Left lung (tissue), 10 donors: ENCODE data around the gene MXRA5. TPM values are rescaled to one million over a fixed set of nuclear protein-coding genes. Genes with fewer than 3 reads are reported as not detected.
"Not testable (repeated sequence)": the region's sequence is repeated elsewhere in the genome, so short reads cannot be mapped to it uniquely, and the experiment has no call there.

Experiments used
- ATAC-seq: fragments of 200-7000 bp; cut with Tn5 transposase; one replicate; pipeline ENCODE4 v1.9.1; 2020; ENCODE audit warnings: moderate library complexity
- DNase-seq, 4 donors: peaks; one replicate each; pipeline ENCODE4 v3.0.0-alpha.2; 2013 to 2020
- H3K27ac ChIP-seq, 2 donors: fragments of 200-600 bp; sonication (generic) in 1 of 2; one replicate each; pipeline versions ENCODE4 v1.5.0 to v1.8.0; 2020 to 2021
- H3K27me3 ChIP-seq, 2 donors: fragments of 200-600 bp; sonication (generic) in 1 of 2; one replicate each; pipeline versions ENCODE4 v1.5.0 to v1.8.0; 2020 to 2021
- H3K36me3 ChIP-seq, 2 donors: fragments of 200-600 bp; sonication (generic) in 1 of 2; one replicate each; pipeline versions ENCODE4 v1.5.0 to v1.8.0; 2020 to 2021
- H3K4me1 ChIP-seq, 2 donors: fragments of 200-600 bp; one replicate each; pipeline ENCODE4 v1.8.0; 2021
- H3K4me3 ChIP-seq, 2 donors: fragments of 200-600 bp; sonication (generic) in 1 of 2; one replicate each; pipeline versions ENCODE4 v1.5.0 to v1.8.0; 2020 to 2021; ENCODE audit warnings: mild to moderate bottlenecking in 1 of 2
- H3K9me3 ChIP-seq, 2 donors: fragments of 200-600 bp; sonication (generic) in 1 of 2; one replicate each; pipeline versions ENCODE4 v1.5.0 to v1.8.0; 2020 to 2021
- CTCF ChIP-seq, 2 donors: fragments of 200-600 bp; sonication (generic) in 1 of 2; IDR thresholded peaks; one replicate each; pipeline versions ENCODE4 v1.5.0 to v1.8.0; 2021; ENCODE audit warnings: antibody characterized with exemption in 2 of 2
- intact Hi-C, 2 donors: fragments of 100-400 bp; cut with DNase I; formaldehyde crosslinking; loops; one replicate each; pipeline versions ENCODE4 v1.11.2 to v1.14.2; 2022
- polyA plus RNA-seq, 6 donors: library from polyadenylated mRNA; unstranded; fragments of 120-200 nt; gene quantifications; one replicate each; pipeline ENCODE4 v1.2.1, GENCODE V29; 2013; ENCODE audit not compliant: insufficient read length in 6 of 6
- total RNA-seq, 2 donors: library from RNA; stranded (reverse); fragmentation: NEBNext Ultra II Directional; extraction: Animal tissue kit (Norgen Biotek cat#: 25700); gene quantifications; one replicate each; pipeline ENCODE4 v1.2.1, GENCODE V29; 2021
- donor health status: DM: no; HTN: yes; CAD: no.
- donor health status: DM: no; HTN: no; CAD: no.

Gene MXRA5
- total and polyA plus RNA-seq, 8 donors: 0.14 to 51.7 (median 0.75) TPM

GRCh38 chrX:3384327-3384726 is 37.9 kb upstream of the MXRA5 start:
- Histone ChIP-seq H3K36me3 (no peaks in the 10 kb centered on the region), H3K27me3 (no peaks in the 10 kb centered on the region), H3K9me3 (no peaks in the 10 kb centered on the region), H3K27ac (no peak overlapping the region), H3K4me3 (no peak overlapping the region), H3K4me1 (no peaks in the 10 kb centered on the region)
- no peak for ATAC-seq
- no peak for TF ChIP-seq CTCF (IDR thresholded peaks at IDR 0.05)
- DNase-seq: no peak
- intact Hi-C loops: no loop called here

GRCh38 chrX:3380603-3381002 is 34.2 kb upstream of the MXRA5 start:
- no peak for DNase-seq
- Histone ChIP-seq H3K27ac (no peak overlapping the region), H3K4me3 (no peak overlapping the region), H3K27me3 (no peaks in the 10 kb centered on the region), H3K9me3 (no peaks in the 10 kb centered on the region), H3K36me3 (no peaks in the 10 kb centered on the region), H3K4me1 (no peaks in the 10 kb centered on the region)
- no peak for ATAC-seq
- TF ChIP-seq CTCF (IDR thresholded peaks at IDR 0.05): no peak
- intact Hi-C loops: no loop called here

- no peaks in the 10 kb centered on the region for H3K4me1 ChIP-seq
- TF ChIP-seq CTCF (IDR thresholded peaks at IDR 0.05): no peak
- H3K27ac ChIP-seq: no peak overlapping the region
- intact Hi-C loops: no loop called here
- H3K9me3 ChIP-seq: no peaks in the 10 kb centered on the region
- no peaks in the 10 kb centered on the region for H3K36me3 ChIP-seq
- no peak for DNase-seq
- no peak overlapping the region for H3K4me3 ChIP-seq
- H3K27me3 ChIP-seq: no peaks in the 10 kb centered on the region
- no peak for ATAC-seq
Observed at GRCh38 chrX:3379111-3379510, 32.7 kb upstream of the MXRA5 start.

- Histone ChIP-seq H3K36me3 (no peaks in the 10 kb centered on the region), H3K27me3 (no peaks in the 10 kb centered on the region), H3K4me1 (no peaks in the 10 kb centered on the region), H3K4me3 (no peak overlapping the region), H3K27ac (no peak overlapping the region), H3K9me3 (no peaks in the 10 kb centered on the region)
- DNase-seq (no peak), ATAC-seq (no peak)
- TF ChIP-seq CTCF (IDR thresholded peaks at IDR 0.05): no peak
- intact Hi-C loops: no loop called here
Observed at GRCh38 chrX:3378156-3378555, 31.7 kb upstream of the MXRA5 start.

- H3K9me3 ChIP-seq: no peaks in the 10 kb centered on the region
- no peaks in the 10 kb centered on the region for H3K36me3 ChIP-seq
- ATAC-seq: no peak
- no peak overlapping the region for H3K27ac ChIP-seq
- intact Hi-C loops: no loop called here
- H3K4me3 ChIP-seq: no peak overlapping the region
- DNase-seq: no peak
- H3K4me1 ChIP-seq: no peaks in the 10 kb centered on the region
- no peaks in the 10 kb centered on the region for H3K27me3 ChIP-seq
- TF ChIP-seq CTCF (IDR thresholded peaks at IDR 0.05): no peak
Observed at GRCh38 chrX:3377560-3377959, 31.1 kb upstream of the MXRA5 start.

GRCh38 chrX:3375878-3376508 is 29.5 kb upstream of the MXRA5 start:
- H3K27me3 ChIP-seq, H3K4me1 ChIP-seq, H3K27ac ChIP-seq, DNase-seq, H3K36me3 ChIP-seq, H3K4me3 ChIP-seq, H3K9me3 ChIP-seq, intact Hi-C loops, ATAC-seq: not testable (repeated sequence)
